ENCODE measurements around the gene ANKRD23.

DNA sequence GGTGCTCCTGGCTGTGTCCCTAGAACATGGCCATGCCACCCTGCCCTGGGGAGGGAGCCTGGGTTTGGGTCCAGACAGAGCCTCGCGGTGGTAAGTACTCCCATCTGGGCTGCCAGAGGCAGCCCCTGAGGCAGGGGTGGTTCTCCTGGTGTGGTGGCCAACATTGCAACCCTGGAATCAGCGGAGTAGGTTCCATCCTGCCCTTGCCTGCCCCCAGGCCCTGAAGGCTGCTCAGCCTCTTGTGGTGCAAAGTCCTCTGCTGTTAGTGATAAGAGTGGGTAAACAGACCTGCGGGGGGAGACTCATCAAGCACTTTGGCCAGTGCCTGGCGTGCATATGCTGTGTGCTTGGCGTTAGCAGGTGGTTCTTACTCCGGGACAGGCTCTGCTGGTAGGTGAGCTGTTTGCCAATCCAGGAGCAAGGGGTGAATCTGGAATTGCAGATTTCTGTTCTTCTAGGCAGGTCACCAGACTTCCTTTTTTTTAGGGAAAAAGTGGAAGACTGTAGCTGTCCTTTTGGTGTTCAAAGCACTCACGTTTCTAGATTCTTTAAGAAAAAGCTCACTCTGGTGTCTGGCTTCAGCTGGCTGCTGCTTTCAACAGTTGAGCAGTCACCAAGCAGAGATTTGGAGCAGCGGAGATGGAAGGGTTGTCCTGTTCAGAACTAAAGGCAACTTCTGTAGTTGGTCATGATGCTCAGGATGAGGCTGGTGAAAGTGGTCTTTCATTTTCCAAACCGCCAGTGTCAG is 24.5 kb downstream of the ANKRD23 start:
- TF ChIP-seq CTCF (IDR thresholded peaks at IDR 0.05; ENCODE audit: poor library complexity, severe bottlenecking) (no peak), RAD21 (conservative IDR thresholded peaks at IDR 0.05) (no peak), EP300 (conservative IDR thresholded peaks at IDR 0.05; ENCODE audit: poor library complexity, severe bottlenecking) (no peak), TAF1 (IDR thresholded peaks at IDR 0.05; ENCODE audit: low read depth) (no peak), EZH2 (IDR thresholded peaks at IDR 0.05; ENCODE audit: borderline replicate concordance, insufficient read depth, low read length, poor library complexity, severe bottlenecking) (no peak), REST (IDR thresholded peaks at IDR 0.05; ENCODE audit: borderline replicate concordance) (no peak), POLR2AphosphoS5 (IDR thresholded peaks at IDR 0.05) (no peak)
